SU-DHL-6 (cell line): ENCODE measurements around the gene ACTL6A.

Source experiments
- H2AFZ ChIP-seq: fragments of 200-600 bp; sonication (generic); 2 replicates; pipeline ENCODE4 v1.6.1; 2014; ENCODE audit warnings: low read depth, mild to moderate bottlenecking, moderate library complexity, mixed read lengths, antibody characterized with exemption, low read length; ENCODE audit not compliant: severe bottlenecking
- H3F3A ChIP-seq: fragments of 200-600 bp; shearing (Covaris generic); 2 replicates; pipeline ENCODE4 v1.6.0; 2016; ENCODE audit warnings: antibody characterized with exemption, mild to moderate bottlenecking; ENCODE audit not compliant: insufficient read depth
- H3K27ac ChIP-seq: fragments of 200-600 bp; sonication (generic); 2 replicates; pipeline ENCODE4 v1.5.1; 2016; ENCODE audit warnings: low read depth, mild to moderate bottlenecking, low read length, moderate library complexity, mixed read lengths
- H3K27me3 ChIP-seq: fragments of 200-600 bp; sonication (generic), shearing (Covaris generic); 2 replicates; pipeline ENCODE4 v1.6.0; 2014; ENCODE audit warnings: mild to moderate bottlenecking, low read length
- H3K36me3 ChIP-seq: fragments of 200-600 bp; sonication (generic); 2 replicates; pipeline ENCODE4 v1.6.1; 2014; ENCODE audit warnings: mild to moderate bottlenecking, low read length, mixed read lengths
- H3K4me2 ChIP-seq: fragments of 300-600, 200-600 bp; shearing (Covaris generic), sonication (generic); 2 replicates; pipeline ENCODE4 v1.6.0; 2014; ENCODE audit warnings: low read length, low read depth, mild to moderate bottlenecking; ENCODE audit not compliant: poor library complexity, severe bottlenecking
- H3K4me3 ChIP-seq: fragments of 200-600 bp; sonication (generic); 2 replicates; pipeline ENCODE4 v1.5.1; 2014; ENCODE audit warnings: antibody characterized with exemption, low read length, mild to moderate bottlenecking, mixed read lengths; ENCODE audit not compliant: insufficient read depth, poor library complexity, severe bottlenecking
- H3K79me2 ChIP-seq: fragments of 200-600 bp; sonication (generic); 2 replicates; pipeline ENCODE4 v1.6.1; 2014; ENCODE audit warnings: mild to moderate bottlenecking, low read length, moderate library complexity; ENCODE audit not compliant: insufficient read depth
- H3K9ac ChIP-seq: fragments of 200-600 bp; sonication (generic); 2 replicates; pipeline ENCODE4 v1.7.0; 2014; ENCODE audit warnings: mild to moderate bottlenecking, low read length
- H3K9me2 ChIP-seq: fragments of 200-600 bp; sonication (generic); replicated peaks from 2 replicates; pipeline ENCODE4 v1.6.1; 2014; ENCODE audit warnings: low read length; ENCODE audit not compliant: insufficient read depth
- H3K9me3 ChIP-seq: fragments of 200-600 bp; sonication (generic); 2 replicates; pipeline ENCODE4 v1.6.1; 2014; ENCODE audit warnings: low read length, mixed read lengths; ENCODE audit not compliant: insufficient read depth
- H4K20me1 ChIP-seq: fragments of 200-600 bp; sonication (generic); 2 replicates; pipeline ENCODE4 v1.6.1; 2014; ENCODE audit warnings: low read depth, mild to moderate bottlenecking, antibody characterized with exemption, low read length, moderate library complexity, mixed read lengths
- CTCF ChIP-seq: fragments of 200-600 bp; sonication (generic); IDR thresholded peaks from one replicate; pipeline ENCODE4 v1.5.1; 2017; ENCODE audit warnings: antibody characterized with exemption, mild to moderate bottlenecking, low read length, moderate library complexity; ENCODE audit not compliant: insufficient read depth, poor library complexity, severe bottlenecking
- EZH2phosphoT487 ChIP-seq: fragments of 200-600 bp; sonication (generic), shearing (Covaris generic); conservative IDR thresholded peaks from 2 replicates; pipeline ENCODE4 v1.6.1; 2018; ENCODE audit warnings: mild to moderate bottlenecking, antibody characterized with exemption, low read length, moderate library complexity, mixed read lengths

ACTL6A gene

GRCh38 chr3:179610066-179610465, 47.3 kb downstream of the ACTL6A start:
- no peak overlapping the region for H3K4me2 ChIP-seq
- no peak overlapping the region for H3K27ac ChIP-seq
- no peak overlapping the region for H3K9ac ChIP-seq
- H3K9me3 ChIP-seq = no peaks in the 10 kb centered on the region
- no peaks in the 10 kb centered on the region for H3K36me3 ChIP-seq
- peaks cover 22% of the 10 kb centered on the region for H3F3A ChIP-seq
- peaks cover 25% of the 10 kb centered on the region for H3K79me2 ChIP-seq
- H3K27me3 ChIP-seq = no peaks in the 10 kb centered on the region
- H3K4me3 ChIP-seq = no peak overlapping the region
- no peaks in the 10 kb centered on the region for H3K9me2 ChIP-seq
- TF ChIP-seq CTCF (no peak), EZH2phosphoT487 (no peak)
- H2AFZ ChIP-seq = no peak overlapping the region
- no peaks in the 10 kb centered on the region for H4K20me1 ChIP-seq

DNA sequence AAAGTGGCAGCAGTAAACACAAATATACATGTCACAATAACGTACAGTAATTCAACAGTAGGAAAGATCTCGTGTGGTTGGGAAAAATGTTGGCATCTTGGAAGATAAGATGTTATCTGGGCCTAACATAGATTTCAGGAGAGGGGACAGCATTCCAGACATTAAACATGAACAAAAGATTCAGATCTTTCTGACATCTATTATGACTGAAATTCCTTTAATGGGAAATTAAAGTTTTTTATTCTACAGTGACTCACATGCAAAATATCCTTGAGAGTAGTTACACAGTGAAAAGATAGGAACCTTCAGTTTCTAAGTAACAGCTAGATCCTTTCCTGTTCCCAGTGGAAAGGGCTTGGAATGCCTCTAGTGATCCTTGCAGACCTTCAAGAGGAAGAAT, 51.1 kb downstream of the ACTL6A start:
- Histone ChIP-seq H3K27ac (no peak overlapping the region), H3K9me2 (no peaks in the 10 kb centered on the region), H3K4me3 (no peak overlapping the region), H3K9ac (no peak overlapping the region), H3K36me3 (peaks cover 16% of the 10 kb centered on the region; the same call in 1 of the 2 replicates), H3F3A (peaks cover 6% of the 10 kb centered on the region), H3K9me3 (no peaks in the 10 kb centered on the region), H2AFZ (no peak overlapping the region), H3K4me2 (no peak overlapping the region), H3K79me2 (peaks cover 14% of the 10 kb centered on the region), H4K20me1 (no peaks in the 10 kb centered on the region), H3K27me3 (no peaks in the 10 kb centered on the region)
- TF ChIP-seq CTCF (no peak), EZH2phosphoT487 (no peak)

GRCh38 chr3:179615458-179616173, 52.9 kb downstream of the ACTL6A start:
- H4K20me1 ChIP-seq = no peaks in the 10 kb centered on the region
- TF ChIP-seq EZH2phosphoT487 (no peak), CTCF (no peak)
- no peak overlapping the region for H3K9ac ChIP-seq
- H2AFZ ChIP-seq = no peak overlapping the region
- H3K4me3 ChIP-seq = no peak overlapping the region
- H3F3A ChIP-seq = peaks cover 6% of the 10 kb centered on the region
- H3K9me2 ChIP-seq = no peaks in the 10 kb centered on the region
- H3K4me2 ChIP-seq = no peak overlapping the region
- H3K36me3 ChIP-seq = peaks cover 19% of the 10 kb centered on the region; the same call in 1 of the 2 replicates
- H3K79me2 ChIP-seq = peaks cover 8% of the 10 kb centered on the region
- no peaks in the 10 kb centered on the region for H3K9me3 ChIP-seq
- no peaks in the 10 kb centered on the region for H3K27me3 ChIP-seq
- no peak overlapping the region for H3K27ac ChIP-seq
